Left kidney (tissue), 2 donors: Measurements from ENCODE around the gene XXYLT1. TPM values are rescaled to one million over a fixed set of nuclear protein-coding genes. Genes with fewer than 3 reads are reported as not detected.
A peak's percentile ranks its signal among the peaks of the same experiment; 100 is the strongest.

Experiments
- DNase-seq: peaks from one replicate; pipeline ENCODE4 v3.0.0-alpha.2; 2013
- polyA plus RNA-seq: library from polyadenylated mRNA; unstranded; fragments of 120-200 nt; gene quantifications from one replicate; pipeline ENCODE4 v1.2.1, GENCODE V29; 2013; ENCODE audit not compliant: insufficient read length

Gene XXYLT1
- polyA plus RNA-seq, 1 donor, result 26.2 TPM

DNA sequence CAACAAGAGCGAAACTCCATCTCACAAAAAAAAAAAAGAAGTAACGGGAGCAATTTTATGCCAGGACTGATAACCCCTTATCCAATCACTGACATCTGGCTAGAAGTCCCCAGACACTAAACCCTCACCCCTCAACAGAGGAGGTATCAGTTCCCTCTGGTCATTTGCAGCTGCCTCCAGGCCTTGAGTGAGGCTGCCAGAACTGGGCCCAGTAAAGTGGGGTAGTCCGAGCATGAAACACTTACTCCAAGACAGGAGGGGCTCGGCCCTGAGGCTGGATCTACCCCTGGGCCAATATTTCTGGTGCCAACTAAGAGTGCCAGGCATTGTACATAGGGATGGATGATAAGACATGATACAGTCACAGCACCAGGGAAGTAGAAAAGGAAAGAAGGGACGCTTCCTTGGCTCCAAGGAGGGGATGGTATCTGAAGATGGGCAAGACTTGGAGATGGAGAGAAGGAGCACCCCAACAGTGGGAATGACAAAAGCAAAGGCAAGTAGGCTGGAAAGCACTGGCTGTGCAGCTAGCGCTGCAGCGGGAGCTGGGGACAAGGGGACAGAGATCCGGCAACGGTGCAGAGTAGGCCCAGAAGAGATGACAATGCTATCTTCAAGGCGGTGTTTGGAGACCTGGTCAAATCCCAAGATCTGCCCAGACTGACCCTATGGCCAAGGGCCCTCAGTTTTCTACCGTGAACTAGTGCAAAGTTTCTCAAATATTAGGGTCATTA is 2.2 kb downstream of the XXYLT1 start:
- DNase-seq, result no peak

DNA sequence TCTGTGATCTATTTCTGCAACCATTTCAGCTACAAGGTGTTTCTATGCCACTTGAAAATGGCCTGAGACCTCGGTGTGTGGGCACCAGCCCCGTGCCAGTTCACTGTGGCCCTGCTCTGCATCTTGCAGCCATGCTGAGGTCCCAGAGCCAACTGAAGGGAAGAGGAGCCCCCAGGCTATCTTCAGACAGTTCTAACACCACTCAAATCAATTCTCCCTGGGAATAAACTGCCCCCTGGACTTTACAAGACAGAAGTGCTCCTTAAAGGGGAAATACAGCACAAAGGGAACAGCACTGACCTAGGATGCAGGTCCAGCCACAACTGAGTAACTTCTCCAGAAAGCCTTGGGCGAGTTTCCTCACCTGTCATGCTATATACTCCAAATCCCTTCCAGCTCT is 3.9 kb downstream of the XXYLT1 start:
- DNase-seq, result no peak

DNA sequence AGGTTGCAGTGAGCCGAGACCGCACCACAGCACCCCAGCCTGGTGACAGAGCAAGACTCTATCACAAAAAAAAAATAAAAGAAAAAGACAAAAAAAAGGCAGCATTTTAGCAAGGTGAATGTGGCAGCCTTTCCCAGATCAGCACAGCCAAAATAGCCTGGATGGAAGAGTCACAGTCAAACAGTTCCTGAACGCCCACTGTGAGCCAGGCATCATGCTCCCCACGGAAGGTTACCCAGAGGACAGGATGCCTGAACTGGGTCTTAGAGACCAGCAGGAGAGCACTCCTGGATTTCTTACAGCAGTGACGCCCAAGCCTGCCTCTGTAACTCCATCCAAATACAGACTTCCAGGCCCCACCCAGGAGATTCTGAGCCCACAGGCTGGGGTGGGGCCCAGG is 4.5 kb downstream of the XXYLT1 start:
- no peak for DNase-seq

DNA sequence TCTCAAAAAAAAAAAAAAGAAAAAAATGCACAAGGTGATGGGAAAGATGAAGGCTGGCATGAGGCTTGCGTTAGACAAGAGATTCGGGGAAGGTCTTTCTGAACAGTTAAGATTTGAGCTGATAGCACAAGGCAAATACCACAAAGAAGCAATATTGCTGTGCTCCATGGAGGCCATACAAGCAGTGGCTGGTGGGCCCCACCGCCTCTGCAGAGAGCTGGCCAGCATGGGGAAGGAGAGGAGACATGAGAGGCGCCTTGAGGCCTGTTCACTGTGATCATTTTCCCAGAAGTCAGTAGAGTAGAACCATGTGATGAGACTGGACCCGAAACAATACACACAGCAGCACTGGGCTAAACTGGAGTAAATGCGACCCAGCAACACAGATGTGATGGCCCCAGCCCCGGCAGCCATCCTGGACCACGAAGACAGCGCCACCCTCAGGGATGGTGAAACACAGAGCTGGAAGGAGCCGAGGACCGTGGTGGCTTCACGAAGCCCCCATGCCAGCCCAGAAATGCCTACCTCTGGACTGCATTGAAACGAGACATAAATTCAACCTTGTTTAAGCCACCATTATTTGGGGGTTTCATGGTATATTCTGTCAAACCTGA is 5.5 kb downstream of the XXYLT1 start:
- DNase-seq, result no peak

DNA sequence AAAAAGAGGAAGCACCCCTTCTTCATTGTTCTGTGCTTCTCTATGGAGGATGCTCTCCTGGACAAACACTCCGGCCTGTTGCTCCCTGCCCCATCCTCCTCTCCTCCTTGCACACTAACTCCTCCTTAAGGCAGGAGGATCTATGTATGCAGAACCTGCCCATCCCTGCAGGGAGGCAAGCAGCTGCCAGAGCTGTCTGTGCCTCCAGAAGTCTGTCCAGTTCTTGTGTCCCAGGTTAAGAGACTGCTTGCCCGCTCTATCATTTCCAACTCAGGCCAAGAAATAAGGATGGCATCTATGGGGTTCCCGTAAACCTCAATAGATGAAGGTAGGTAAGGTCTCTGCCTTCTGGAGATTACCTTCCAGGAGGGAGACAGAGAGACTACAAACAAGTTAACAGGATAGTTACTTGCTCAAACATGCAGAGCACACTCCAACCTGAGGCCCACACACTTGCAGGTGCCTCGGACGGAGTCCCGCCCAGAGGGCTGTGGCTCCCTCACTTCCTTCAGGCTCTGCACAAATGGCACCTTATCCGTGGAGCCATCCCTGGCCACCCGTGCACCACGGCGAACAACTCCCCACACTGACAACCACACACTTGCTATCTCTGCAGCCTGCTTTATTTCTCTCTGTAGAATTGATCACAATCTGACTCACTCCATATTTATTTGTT is 6.9 kb downstream of the XXYLT1 start:
- DNase-seq, result no peak

DNA sequence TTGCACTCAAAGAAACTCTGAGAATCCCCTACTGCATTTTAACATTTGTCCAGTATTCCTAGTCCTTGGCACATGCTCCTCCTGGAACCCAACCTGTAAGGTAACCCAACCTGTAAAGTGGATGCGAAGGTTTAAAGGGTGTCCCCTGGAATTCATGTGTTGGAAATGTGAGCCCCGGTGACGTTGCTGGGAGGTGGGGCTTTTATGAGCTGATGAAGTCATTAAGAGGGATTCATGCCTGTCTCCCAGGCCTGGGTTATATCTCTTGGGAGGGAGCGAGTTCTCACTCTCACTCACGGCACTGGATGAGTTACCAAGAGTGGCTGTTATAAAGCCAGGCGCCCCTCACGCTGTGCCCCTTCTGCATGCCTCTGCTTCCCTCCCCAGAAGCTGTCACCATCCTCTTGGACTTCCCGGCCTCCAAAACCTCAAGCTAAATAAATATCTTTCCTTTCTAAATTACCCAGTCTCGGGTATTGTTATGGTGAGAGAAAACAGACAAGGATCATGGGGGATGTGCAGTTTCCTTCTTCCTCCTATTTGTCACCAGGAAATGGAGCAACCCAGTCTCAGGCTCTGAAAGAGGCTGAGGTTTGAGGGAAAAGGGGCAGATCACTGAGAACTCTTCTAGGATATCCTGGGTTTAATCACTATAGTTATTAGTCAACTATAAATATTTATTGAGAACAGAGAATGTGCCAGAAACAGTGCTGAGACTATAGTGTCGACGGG is 7.6 kb downstream of the XXYLT1 start:
- DNase-seq, result no peak

DNA sequence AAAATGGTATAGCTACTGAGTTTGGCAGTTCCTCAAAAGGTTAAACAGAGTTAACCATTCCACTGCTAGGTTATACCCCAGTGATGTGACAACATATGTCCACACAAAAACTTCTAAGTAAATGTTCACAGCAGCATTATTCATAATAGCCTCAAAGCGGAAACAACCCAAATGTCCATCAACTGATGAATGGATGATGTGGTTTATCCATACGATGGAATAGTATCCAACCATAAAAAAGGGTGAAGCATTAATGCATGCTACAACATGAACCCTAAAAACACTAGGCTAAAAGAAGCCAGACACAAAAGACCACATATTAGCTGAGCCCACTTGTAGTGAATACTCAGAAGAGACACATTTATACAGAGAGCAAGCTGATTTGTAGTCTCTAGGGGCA is 9.0 kb downstream of the XXYLT1 start:
- no peak for DNase-seq

DNA sequence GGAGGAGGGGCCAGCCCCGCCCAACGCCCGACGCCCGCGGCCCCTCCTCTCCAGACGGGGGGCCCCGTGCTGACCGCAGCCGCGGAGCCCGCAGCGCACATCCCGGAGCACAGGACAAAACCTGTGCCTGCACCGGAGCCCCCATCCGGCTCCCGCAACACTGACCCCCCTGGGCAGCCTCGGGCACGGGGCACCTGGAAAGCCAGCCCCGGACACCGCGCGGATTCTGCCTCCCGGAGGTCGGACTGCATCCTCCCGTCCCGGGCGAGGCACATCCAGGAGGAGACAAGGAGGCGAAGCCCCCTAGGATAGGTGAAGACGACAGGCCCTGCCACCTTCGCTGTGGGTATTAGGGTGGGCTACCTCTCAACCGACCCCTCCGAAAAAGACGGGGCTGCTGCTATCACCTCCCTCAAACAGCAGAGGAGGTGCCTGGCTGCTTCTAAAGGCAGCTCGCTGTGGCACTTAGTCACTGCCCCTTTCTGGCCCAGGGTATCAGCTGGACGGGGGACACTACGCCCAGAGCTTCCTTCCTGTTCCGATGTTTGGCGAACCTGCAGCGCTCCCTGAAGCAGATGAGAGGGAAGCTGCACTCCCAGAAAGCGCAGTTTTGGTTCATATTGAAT is 10.6 kb downstream of the XXYLT1 start:
- DNase-seq, result no peak

DNA sequence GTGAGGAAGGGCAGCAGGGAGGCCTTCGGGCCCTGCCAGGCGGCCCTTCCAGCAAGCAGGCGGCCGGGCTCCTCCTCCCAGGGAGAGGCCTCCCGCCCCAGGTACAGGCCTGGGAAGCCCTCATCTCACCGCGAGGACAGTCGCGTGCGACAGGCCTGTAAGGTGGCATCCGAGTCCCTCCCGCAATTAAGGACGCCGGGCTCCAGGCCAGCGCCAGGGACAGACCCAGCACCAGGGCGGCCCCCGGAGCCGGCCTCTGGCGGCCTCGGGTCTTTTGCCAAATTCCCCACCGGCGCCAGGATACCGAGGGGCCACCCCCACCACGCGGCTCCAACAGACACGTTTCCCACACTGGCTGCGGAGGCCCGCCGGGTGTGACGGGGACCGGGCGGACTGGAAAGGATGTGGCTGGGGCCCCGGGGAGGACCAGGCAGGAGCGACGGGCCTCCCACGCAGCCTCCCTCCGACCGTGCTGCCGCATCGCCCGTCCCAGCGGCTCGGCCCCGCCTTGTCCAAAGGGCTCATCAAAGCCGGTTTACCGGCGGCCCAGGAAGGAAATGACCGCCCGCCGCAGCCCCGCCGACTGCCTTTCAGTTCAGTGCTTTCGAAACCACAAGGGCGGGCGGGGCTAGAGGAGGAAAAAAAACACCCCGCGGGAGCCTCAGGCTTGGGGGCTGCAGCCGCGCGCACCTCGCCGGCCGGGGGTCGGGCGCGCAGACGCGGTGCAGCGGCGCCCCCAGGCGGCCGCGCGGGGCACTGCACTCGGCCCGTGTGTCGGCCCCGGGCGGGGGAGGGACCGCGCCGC is 11.3 kb downstream of the XXYLT1 start:
- peak; percentile 91 for DNase-seq

DNA sequence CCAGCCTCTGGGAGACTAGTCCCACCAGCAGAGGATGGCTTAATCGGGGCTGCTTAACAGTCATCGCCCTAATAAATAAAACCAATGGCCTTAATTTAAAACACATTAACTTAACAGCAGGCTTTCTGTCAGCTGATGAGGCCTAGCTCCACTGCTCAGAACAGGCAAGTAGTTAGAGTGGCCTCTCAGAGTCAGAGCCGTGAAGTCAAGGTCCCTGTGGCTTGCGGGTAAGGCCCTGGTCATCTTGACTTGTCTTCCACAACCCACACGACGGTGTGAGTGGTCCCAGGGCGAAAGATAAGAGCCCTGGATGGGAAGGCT is 11.8 kb downstream of the XXYLT1 start:
- no peak for DNase-seq

DNA sequence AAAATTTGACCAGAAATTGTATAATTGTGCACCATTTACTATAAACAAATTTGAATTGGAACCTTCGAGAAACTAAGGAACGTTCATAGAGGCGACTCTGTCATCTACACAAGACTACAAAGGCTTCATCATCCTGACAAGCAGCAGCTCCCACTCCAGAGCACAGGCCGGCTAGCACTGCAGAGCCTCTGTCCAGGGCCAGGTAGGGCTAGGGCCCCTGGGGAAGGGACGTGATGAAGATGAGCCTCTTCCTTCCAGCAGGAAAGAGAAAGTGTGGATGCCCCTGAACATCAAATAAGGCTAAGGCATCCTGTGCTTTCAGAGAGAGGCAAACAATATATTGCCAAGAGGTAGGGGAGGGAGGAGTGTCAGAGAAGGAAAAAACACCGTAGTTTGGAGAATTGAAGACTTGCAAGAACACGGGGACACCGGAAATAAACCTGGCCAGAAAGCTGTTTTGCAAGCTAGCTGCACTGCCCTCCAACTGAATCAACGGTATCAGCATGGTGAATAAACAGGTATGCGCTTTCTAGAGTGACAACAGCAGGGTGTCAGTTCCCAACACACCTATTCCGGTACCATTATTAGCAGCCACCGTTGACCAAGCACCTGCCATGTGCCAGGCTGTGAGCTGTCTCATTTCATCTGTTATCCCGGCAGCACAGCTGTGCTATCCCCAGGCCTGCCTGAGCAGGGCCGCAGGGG is 12.4 kb downstream of the XXYLT1 start:
- no peak for DNase-seq

DNA sequence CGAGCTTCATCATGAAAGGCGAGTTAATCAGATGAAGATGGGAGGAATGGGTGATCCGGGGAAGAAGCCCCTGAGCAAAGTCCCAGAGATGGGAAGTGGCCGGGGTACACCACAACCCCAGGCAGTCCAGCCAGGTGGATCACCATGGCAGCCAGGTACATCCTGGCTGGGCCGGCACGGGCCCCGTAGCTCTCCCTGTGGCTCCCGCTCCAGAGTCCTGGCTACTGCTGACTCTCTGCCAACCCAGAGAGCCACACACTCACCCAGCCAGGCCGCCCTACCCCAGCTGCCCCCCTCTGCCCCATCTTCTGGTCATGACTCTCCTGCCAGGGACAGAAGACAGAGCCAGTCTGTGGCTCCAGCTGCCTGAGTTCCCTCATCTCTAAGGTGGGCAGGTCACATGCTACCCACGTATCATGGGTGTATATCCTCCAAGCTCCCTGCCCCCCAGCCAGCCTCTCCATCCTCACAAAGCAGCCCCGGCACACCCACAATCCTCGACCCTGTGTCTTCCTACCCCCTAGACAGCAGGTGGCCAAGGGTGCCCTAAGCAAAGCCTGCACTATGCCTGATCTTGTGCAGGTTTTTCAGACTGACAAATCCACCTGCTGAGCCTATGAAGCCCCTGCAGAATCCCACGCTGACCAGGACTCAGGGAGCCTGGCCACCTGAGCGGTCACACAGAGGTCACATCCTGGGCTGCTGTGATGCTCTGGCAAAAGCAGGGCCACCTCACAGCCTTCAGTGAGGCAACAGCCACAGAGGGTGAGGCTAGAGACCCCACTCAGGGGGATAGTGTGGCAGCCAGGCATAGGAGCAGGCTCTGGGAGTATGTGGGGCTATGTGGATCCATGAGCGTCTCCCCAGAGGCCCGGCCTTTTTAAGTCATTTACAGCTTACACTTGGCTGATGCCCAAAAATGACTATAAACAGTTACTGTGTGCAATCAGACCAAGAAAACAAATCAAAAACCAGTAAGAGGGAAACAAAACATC is 13.2 kb downstream of the XXYLT1 start:
- DNase-seq, result no peak

DNA sequence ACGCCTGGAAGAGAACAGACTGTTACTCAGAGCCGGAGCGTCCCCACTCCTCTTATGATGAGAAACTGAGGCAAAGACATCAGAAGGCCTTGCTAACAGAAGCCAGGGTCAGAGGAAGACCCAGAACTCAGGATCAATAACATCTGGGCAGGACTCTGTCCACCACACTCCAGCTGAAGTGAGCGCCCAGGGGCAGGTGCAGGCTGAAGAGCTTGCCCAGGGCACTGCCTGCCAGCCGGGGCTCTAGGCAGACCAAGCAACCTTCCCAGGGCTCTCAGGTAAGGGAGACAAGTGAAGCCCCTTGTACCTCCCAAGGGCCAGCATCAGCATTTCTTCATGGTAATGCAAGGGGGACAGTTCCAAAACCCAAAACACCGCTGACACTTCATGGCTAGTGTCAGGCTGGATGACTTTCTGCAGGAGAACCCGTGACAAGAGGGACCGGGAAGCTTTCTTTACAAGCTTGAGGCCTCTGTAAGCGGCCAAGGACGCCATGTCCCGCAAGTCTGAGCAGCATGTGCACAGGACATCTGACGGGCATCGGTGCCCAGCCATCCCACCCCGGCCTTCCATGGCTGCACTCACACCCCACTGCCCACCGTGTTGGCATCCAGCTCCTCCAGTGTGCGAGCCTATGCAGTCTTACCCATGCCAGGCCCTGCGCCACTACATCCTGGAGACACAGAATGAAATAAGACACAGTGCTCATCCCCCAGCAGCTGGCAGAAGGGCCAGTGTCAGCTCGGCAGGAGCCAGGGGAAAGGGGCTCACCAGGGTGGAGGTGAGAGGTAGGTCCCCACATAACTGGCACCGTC is 14.1 kb downstream of the XXYLT1 start:
- no peak for DNase-seq

DNA sequence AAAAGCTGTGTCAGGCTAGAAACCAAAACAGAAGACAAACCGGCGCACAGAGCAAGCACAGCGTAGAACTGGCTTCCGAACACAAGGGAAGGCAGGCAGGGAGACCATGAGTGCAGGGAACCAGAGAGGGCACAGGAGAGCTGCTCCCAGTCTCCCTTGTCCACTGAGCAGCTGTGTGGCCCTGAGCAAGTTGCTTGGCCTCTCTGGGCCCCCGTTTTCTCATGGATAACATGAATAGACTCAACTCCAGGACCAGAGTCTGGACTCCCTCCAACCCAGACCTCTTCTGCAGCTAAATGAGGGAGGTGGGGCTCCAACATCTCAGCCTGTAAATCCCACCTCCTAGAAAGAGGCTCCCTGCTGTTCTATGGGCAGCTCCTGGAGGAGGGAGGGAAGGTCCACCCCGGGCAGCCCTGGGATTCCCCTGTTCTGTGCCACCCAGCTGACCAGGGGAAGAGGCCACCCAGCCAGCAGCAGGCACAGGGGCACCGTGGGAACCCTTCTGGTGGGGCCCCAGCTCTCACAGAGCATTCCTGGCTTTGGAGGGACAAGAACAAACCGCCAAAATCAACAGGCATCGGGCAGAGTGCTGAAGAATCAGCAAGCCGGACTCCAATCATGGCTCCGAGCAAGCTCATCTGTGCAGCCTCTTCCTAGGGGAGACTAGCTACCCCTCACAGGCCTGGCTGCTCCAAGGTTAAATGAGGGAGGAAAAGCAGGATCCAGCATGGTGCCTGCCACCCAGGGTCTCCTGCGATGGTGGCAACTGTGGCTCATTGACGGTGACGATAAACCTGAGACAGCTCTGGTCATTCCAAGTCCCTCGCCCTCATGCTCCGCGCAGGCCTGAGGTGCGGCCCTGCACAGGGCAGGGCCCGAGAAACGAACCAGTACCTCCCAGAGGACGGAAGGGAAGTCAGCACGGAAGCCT is 15.1 kb downstream of the XXYLT1 start:
- no peak for DNase-seq

DNA sequence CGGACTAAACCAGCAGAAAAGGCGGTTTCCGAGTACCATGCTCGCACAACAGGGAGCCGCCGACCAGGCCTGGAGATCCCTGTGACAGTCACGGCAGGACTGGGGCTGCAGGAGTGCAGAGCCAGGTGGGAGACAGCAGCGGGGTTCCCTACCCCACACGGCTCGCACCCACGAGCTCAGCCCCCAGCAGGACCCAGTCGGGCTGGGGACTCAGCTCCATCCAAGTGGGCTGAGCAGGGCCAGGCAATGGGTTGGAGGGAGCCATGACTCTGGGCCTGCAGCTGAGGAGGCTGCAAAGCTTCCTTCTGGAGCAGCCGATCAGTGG is 15.8 kb downstream of the XXYLT1 start:
- DNase-seq, result no peak

DNA sequence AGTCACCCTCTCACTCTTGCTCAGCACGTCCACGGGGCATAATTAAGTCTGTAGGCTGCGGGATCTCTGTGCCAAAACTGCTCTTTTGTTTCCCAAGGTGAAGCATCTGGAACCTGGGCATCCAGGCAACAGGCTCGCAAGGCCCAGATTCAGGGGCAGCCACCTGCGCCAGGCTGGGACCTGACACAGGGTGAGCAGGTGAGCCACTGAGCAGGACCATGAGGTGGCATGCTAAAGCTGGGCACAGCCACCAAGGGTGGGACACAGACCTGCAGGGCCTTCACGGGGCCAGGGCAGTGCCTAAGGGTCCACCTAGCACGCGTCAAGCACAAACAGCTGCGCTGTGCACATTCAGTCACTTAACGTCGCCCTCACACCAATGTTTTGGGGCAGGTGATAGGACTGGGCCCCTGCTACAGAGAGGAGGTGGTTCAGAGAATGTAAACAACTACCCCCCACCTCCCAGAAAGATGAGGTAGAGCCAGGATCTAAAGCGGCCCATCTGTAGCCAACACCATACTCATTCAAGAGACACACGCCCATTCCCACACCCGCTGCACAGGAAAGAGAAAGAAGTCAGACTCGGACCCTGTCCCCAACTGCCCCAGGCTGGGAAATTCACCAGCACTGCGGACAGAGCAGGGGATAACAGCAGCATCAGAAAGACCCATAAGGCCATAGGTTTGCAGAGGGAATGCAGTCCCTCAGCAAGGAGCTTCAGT is 16.3 kb downstream of the XXYLT1 start:
- no peak for DNase-seq

DNA sequence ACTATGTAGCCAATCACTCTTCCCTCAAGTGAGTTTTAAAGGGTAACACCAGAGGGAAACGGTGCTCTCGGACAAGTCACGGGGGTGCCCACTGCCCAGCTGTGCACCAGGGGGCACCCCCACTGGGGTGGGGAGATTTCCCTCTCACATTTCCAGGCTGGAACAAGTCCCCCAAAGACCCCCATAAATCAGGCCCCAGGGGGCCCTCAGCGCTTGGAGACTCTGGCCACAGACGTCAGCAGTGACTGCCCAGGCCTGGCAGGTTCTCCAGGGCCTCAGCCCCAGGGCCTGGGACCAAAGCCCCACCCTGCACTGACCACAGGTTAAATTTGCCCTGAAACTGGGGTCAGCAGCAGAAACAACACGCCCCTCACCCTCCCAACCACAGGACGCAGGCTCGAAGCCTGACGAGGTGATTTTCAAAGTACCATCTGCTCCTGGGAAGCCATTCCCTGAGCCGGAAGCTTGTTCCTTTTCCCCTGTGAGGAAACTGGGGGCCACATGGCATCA is 17.0 kb downstream of the XXYLT1 start:
- no peak for DNase-seq
